ENCODE results near the gene DPH2.

DNA sequence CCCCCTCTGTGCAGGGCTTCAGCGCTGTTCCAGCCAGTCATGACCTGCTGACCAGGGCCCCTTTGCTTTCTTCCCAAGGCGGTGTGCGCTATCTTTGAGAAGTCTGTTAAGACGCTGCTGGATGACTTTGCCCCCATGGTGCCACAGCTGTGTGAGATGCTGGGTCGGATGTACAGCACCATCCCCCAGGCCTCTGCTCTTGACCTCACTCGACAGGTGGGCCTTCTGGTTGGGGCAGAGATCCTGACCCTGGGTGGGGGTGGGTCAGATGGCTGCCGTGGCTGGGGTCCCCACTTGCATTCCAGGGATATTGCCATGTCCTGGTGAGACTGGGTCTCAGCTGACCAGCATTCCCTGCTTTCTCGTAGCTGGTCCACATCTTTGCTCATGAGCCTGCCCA is 9.0 kb upstream of the DPH2 start:
- TF ChIP-seq, protein P1, sequence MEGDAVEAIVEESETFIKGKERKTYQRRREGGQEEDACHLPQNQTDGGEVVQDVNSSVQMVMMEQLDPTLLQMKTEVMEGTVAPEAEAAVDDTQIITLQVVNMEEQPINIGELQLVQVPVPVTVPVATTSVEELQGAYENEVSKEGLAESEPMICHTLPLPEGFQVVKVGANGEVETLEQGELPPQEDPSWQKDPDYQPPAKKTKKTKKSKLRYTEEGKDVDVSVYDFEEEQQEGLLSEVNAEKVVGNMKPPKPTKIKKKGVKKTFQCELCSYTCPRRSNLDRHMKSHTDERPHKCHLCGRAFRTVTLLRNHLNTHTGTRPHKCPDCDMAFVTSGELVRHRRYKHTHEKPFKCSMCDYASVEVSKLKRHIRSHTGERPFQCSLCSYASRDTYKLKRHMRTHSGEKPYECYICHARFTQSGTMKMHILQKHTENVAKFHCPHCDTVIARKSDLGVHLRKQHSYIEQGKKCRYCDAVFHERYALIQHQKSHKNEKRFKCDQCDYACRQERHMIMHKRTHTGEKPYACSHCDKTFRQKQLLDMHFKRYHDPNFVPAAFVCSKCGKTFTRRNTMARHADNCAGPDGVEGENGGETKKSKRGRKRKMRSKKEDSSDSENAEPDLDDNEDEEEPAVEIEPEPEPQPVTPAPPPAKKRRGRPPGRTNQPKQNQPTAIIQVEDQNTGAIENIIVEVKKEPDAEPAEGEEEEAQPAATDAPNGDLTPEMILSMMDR (IDR thresholded peaks at IDR 0.05) = no peak
- TF ChIP-seq, protein P2, sequence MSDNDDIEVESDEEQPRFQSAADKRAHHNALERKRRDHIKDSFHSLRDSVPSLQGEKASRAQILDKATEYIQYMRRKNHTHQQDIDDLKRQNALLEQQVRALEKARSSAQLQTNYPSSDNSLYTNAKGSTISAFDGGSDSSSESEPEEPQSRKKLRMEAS (IDR thresholded peaks at IDR 0.05; ENCODE audit: low read depth) = no peak
- TF ChIP-seq, protein P3, sequence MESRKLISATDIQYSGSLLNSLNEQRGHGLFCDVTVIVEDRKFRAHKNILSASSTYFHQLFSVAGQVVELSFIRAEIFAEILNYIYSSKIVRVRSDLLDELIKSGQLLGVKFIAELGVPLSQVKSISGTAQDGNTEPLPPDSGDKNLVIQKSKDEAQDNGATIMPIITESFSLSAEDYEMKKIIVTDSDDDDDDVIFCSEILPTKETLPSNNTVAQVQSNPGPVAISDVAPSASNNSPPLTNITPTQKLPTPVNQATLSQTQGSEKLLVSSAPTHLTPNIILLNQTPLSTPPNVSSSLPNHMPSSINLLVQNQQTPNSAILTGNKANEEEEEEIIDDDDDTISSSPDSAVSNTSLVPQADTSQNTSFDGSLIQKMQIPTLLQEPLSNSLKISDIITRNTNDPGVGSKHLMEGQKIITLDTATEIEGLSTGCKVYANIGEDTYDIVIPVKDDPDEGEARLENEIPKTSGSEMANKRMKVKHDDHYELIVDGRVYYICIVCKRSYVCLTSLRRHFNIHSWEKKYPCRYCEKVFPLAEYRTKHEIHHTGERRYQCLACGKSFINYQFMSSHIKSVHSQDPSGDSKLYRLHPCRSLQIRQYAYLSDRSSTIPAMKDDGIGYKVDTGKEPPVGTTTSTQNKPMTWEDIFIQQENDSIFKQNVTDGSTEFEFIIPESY (IDR thresholded peaks at IDR 0.05; ENCODE audit: borderline replicate concordance, low read depth) = no peak
- TF ChIP-seq SIN3A (IDR thresholded peaks at IDR 0.05; ENCODE audit: borderline replicate concordance, low read depth, low read length) (no peak), MEF2A (IDR thresholded peaks at IDR 0.05; ENCODE audit: borderline replicate concordance, low read depth) (no peak), FOXM1 (IDR thresholded peaks at IDR 0.05; ENCODE audit: low read depth) (no peak), GABPA (IDR thresholded peaks at IDR 0.05; ENCODE audit: low read depth) (no peak)

Measured in SK-N-SH (cell line).